Cardiac muscle cell (in vitro differentiated cells and primary cell): Measurements from ENCODE around the gene RAET1G. TPM values are rescaled to one million over a fixed set of nuclear protein-coding genes. Genes with fewer than 3 reads are reported as not detected.
"Not testable (repeated sequence)": the region's sequence is repeated elsewhere in the genome, so short reads cannot be mapped to it uniquely, and the experiment has no call there.

ENCODE experiments used
- DNase-seq, 2 donors: peaks; one replicate each; pipeline versions ENCODE4 v3.0.0 to v3.0.0-alpha.2; 2010 to 2017; ENCODE audit warnings: low read depth in 1 of 2, low spot score in 1 of 2
- H3K27ac ChIP-seq: fragments of 200-600 bp; sonication (generic); 2 replicates; pipeline ENCODE4 v1.5.1; 2016
- H3K27me3 ChIP-seq: fragments of 200-600 bp; sonication (generic); 2 replicates; pipeline ENCODE4 v1.6.0; 2016; ENCODE audit warnings: control low read depth
- H3K36me3 ChIP-seq: fragments of 200-600 bp; sonication (generic); 2 replicates; pipeline ENCODE4 v1.5.1; 2016; ENCODE audit warnings: control low read depth
- H3K4me1 ChIP-seq: fragments of 200-600 bp; sonication (generic); 2 replicates; pipeline ENCODE4 v1.8.1; 2017; ENCODE audit warnings: low read depth, mild to moderate bottlenecking, mixed run types
- H3K4me3 ChIP-seq: fragments of 200-600 bp; sonication (generic); 2 replicates; pipeline ENCODE4 v1.5.1; 2016; ENCODE audit warnings: mild to moderate bottlenecking
- H3K9me3 ChIP-seq: fragments of 200-600 bp; sonication (generic); 2 replicates; pipeline ENCODE4 v1.5.1; 2017; ENCODE audit warnings: low read depth, mild to moderate bottlenecking, control low read depth
- CTCF ChIP-seq: IDR thresholded peaks from 2 replicates; pipeline ENCODE4 v1.5.1; 2012; ENCODE audit warnings: low read depth, mild to moderate bottlenecking, low read length
- polyA plus RNA-seq: library from polyadenylated mRNA; unstranded; fragments of >200 nt; fragmentation: Nextera tagmentation; extraction: Ambion mirVana; gene quantifications from 2 replicates; pipeline ENCODE4 v1.2.1, GENCODE V29; 2016
- total RNA-seq: library from RNA; depleted of rRNA; stranded (reverse); fragments of >200 nt; gene quantifications from 2 replicates; pipeline ENCODE4 v1.2.3, GENCODE V29; 2016

The RAET1G gene
- total and polyA plus RNA-seq, 2 experiments from 2014 or later = not detected

- Histone ChIP-seq H3K27ac (no peak overlapping the region), H3K4me3 (no peak overlapping the region), H3K4me1 (peaks cover 4% of the 10 kb centered on the region), H3K27me3 (peaks cover 98% of the 10 kb centered on the region), H3K9me3 (no peaks in the 10 kb centered on the region), H3K36me3 (no peaks in the 10 kb centered on the region)
- no peak for TF ChIP-seq CTCF
- no peak for DNase-seq
These were observed 39.7 kb upstream of the RAET1G start for GRCh38 chr6:149962461-149963211.

- H3K27me3 ChIP-seq = peaks cover 98% of the 10 kb centered on the region
- no peaks in the 10 kb centered on the region for H3K9me3 ChIP-seq
- H3K4me3 ChIP-seq = no peak overlapping the region
- no peak for DNase-seq
- peak; percentile 23 for TF ChIP-seq CTCF
- no peaks in the 10 kb centered on the region for H3K36me3 ChIP-seq
- no peak overlapping the region for H3K27ac ChIP-seq
- peaks cover 4% of the 10 kb centered on the region for H3K4me1 ChIP-seq
These were observed 39.0 kb upstream of the RAET1G start for GRCh38 chr6:149961728-149962425.

- no peak for TF ChIP-seq CTCF
- no peaks in the 10 kb centered on the region for H3K9me3 ChIP-seq
- DNase-seq = no peak
- peaks cover 98% of the 10 kb centered on the region for H3K27me3 ChIP-seq
- H3K27ac ChIP-seq = no peak overlapping the region
- no peaks in the 10 kb centered on the region for H3K36me3 ChIP-seq
- peaks cover 4% of the 10 kb centered on the region for H3K4me1 ChIP-seq
- H3K4me3 ChIP-seq = no peak overlapping the region
These were observed 37.6 kb upstream of the RAET1G start for GRCh38 chr6:149960488-149960887.

- H3K4me3 ChIP-seq, DNase-seq, H3K27ac ChIP-seq, H3K9me3 ChIP-seq, H3K36me3 ChIP-seq, H3K4me1 ChIP-seq: not testable (repeated sequence)
- peaks cover 97% of the 10 kb centered on the region for H3K27me3 ChIP-seq
These were observed 36.9 kb upstream of the RAET1G start for GRCh38 chr6:149959806-149960205.

GRCh38 chr6:149958124-149958523, 35.2 kb upstream of the RAET1G start:
- H3K36me3 ChIP-seq, H3K4me1 ChIP-seq, H3K27ac ChIP-seq, H3K4me3 ChIP-seq, H3K9me3 ChIP-seq: not testable (repeated sequence)
- H3K27me3 ChIP-seq = peaks cover 97% of the 10 kb centered on the region
- DNase-seq = peak in 1 of 2 donors; percentile 19

GRCh38 chr6:149955654-149956317, 32.9 kb upstream of the RAET1G start:
- DNase-seq, H3K27ac ChIP-seq, H3K36me3 ChIP-seq, H3K4me1 ChIP-seq, H3K4me3 ChIP-seq, H3K9me3 ChIP-seq: not testable (repeated sequence)
- peaks cover 97% of the 10 kb centered on the region for H3K27me3 ChIP-seq

- H3K27me3 ChIP-seq = peaks cover 97% of the 10 kb centered on the region
- not testable (repeated sequence) for H3K4me1 ChIP-seq, H3K36me3 ChIP-seq, H3K27ac ChIP-seq, H3K9me3 ChIP-seq, DNase-seq, H3K4me3 ChIP-seq
These were observed 32.2 kb upstream of the RAET1G start for GRCh38 chr6:149954984-149955653.

GRCh38 chr6:149954328-149954983, 31.5 kb upstream of the RAET1G start:
- not testable (repeated sequence) for H3K4me3 ChIP-seq, H3K27ac ChIP-seq, DNase-seq, H3K9me3 ChIP-seq, H3K4me1 ChIP-seq, H3K36me3 ChIP-seq
- H3K27me3 ChIP-seq = peaks cover 97% of the 10 kb centered on the region

- peaks cover 97% of the 10 kb centered on the region for H3K27me3 ChIP-seq
- not testable (repeated sequence) for H3K27ac ChIP-seq, H3K9me3 ChIP-seq, H3K4me3 ChIP-seq, DNase-seq, H3K36me3 ChIP-seq, H3K4me1 ChIP-seq
These were observed 31.0 kb upstream of the RAET1G start for GRCh38 chr6:149953934-149954327.

GRCh38 chr6:149953390-149953789, 30.5 kb upstream of the RAET1G start:
- not testable (repeated sequence) for H3K9me3 ChIP-seq, H3K4me1 ChIP-seq, H3K36me3 ChIP-seq, DNase-seq, H3K4me3 ChIP-seq, H3K27ac ChIP-seq
- H3K27me3 ChIP-seq = peaks cover 99% of the 10 kb centered on the region
